ENCODE data around the gene ANKS1A. TPM values are rescaled to one million over a fixed set of nuclear protein-coding genes. Genes with fewer than 3 reads are reported as not detected.

Gene ANKS1A
- polyA plus RNA-seq, 1 donor: 42.0 TPM

- DNase-seq: no peak
Measured at GRCh38 chr6:35082733-35083403, 193.8 kb downstream of the ANKS1A start.

- DNase-seq: no peak
Measured at GRCh38 chr6:35083507-35083906, 194.5 kb downstream of the ANKS1A start.

- no peak for DNase-seq
Measured at GRCh38 chr6:35084041-35084491, 195.0 kb downstream of the ANKS1A start.

- DNase-seq: no peak
Measured at GRCh38 chr6:35084511-35085203, 195.6 kb downstream of the ANKS1A start.

- DNase-seq: no peak
Measured at GRCh38 chr6:35085359-35086281, 196.6 kb downstream of the ANKS1A start.

- no peak for DNase-seq
Measured at GRCh38 chr6:35086282-35086632, 197.2 kb downstream of the ANKS1A start.

- DNase-seq: no peak
Measured at GRCh38 chr6:35086636-35087360, 197.7 kb downstream of the ANKS1A start.

GRCh38 chr6:35087361-35088280, 198.6 kb downstream of the ANKS1A start:
- no peak for DNase-seq

- no peak for DNase-seq
Measured at GRCh38 chr6:35088281-35089215, 199.5 kb downstream of the ANKS1A start.

GRCh38 chr6:35089216-35089934, 200.3 kb downstream of the ANKS1A start:
- DNase-seq: no peak

- no peak for DNase-seq
Measured at GRCh38 chr6:35089935-35090505, 201.0 kb downstream of the ANKS1A start.

- no peak for DNase-seq
Measured at GRCh38 chr6:35090734-35091133, 201.7 kb downstream of the ANKS1A start.

GRCh38 chr6:35091346-35092083, 202.5 kb downstream of the ANKS1A start:
- DNase-seq: no peak

GRCh38 chr6:35092362-35093117, 203.5 kb downstream of the ANKS1A start:
- DNase-seq: no peak

GRCh38 chr6:35093118-35093445, 204.0 kb downstream of the ANKS1A start:
- peak; percentile 8 for DNase-seq

- DNase-seq: no peak
Measured at GRCh38 chr6:35093783-35094182, 204.7 kb downstream of the ANKS1A start.

- no peak for DNase-seq
Measured at GRCh38 chr6:35094183-35094582, 205.1 kb downstream of the ANKS1A start.

Measured in left kidney (tissue), 2 donors.